Right lobe of liver (tissue), 4 donors: ENCODE measurements around the gene UQCC2.

Experiments
- CTCF ChIP-seq, 4 donors: fragments of 200-600 bp in 3 of 4; fragments of 450-650 bp in 1 of 4; IDR thresholded peaks; one replicate each; pipeline versions ENCODE4 v1.5.1 to v1.8.0; 2016 to 2022; ENCODE audit warnings: antibody characterized with exemption in 4 of 4, mild to moderate bottlenecking in 2 of 4
- POLR2A ChIP-seq: fragments of 450-650 bp; IDR thresholded peaks from one replicate; pipeline ENCODE4 v1.6.1; 2017; ENCODE audit warnings: antibody characterized with exemption, mild to moderate bottlenecking
- donor health status: DM: no; HTN: no; CAD: no.
- donor health status: DM: no; HTN: no; CAD: no.
- donor health status: DM: no; HTN: yes; CAD: no.

- TF ChIP-seq CTCF (IDR thresholded peaks at IDR 0.05) = no peak
- TF ChIP-seq POLR2A = no peak
Observed at GRCh38 chr6:33739571-33739970, 28.1 kb upstream of the UQCC2 start.
